HG02623 (cell line): ENCODE data around the gene TTYH1.

Experiments
- ATAC-seq: cut with Tn5 transposase; IDR thresholded peaks from one replicate; pipeline ENCODE4 v1.9.1; 2021; ENCODE audit warnings: moderate library complexity; ENCODE audit not compliant: unreplicated experiment

TTYH1 gene

DNA sequence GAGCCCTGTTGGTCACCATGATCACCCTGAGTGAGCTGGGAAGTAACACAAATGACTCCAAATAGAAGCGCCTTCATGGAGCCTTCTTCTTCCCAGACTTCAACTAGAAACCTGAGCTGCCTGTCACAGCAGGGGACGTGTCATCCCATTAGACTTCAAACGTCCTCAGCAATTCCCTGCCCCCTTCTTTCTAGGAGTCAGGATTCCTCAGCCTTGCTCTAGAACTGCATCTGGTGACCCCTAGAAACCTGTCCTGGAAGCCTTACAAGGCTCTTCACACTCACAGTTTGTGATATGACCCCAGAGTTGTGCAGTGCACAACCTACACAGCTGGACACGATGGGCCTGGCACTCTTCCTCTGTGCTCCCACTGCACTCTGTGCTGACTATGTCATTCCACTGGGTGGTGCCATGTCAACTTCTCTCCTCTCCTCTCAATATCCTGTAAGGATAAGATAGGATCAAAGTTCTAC, 23.6 kb upstream of the TTYH1 start:
- ATAC-seq: no peak

DNA sequence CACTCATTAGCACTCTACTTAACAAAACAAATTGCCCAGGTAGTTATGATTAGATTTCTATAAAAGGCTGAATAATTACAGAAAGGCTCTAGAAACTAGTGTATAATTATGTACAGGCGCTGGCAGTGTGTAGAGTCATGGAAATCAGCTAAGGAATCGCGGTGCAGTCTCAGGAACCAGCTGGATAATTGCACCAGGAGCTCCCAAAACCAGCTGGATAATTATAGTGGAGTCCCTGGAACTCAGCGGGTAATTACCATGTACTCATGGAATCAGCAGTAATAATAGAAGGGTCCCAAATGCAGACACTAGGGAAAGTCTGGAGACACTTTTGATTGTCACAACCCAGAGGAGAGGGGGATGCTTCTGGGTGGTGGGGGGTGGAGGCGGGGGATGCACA, 23.2 kb upstream of the TTYH1 start:
- ATAC-seq: no peak

DNA sequence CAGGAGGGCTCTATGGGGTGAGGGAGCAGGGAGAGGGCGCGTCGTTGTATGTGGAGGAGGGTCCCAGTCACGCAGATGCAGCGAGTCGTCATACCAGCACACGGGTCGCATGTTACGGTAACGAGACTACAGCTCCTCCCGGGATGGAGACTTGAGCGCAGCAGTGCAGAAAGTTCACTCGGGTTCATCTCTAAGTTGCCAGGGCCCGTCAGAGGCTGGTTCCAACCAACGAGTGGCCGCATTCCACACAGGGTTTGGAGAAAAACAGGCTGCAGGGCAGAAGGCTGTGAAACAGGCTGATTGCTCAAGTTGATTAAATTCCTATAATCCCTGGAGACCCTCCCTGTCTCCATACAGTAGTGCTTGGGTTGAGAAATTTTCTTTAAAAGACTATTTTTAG, 21.9 kb upstream of the TTYH1 start:
- no peak for ATAC-seq

DNA sequence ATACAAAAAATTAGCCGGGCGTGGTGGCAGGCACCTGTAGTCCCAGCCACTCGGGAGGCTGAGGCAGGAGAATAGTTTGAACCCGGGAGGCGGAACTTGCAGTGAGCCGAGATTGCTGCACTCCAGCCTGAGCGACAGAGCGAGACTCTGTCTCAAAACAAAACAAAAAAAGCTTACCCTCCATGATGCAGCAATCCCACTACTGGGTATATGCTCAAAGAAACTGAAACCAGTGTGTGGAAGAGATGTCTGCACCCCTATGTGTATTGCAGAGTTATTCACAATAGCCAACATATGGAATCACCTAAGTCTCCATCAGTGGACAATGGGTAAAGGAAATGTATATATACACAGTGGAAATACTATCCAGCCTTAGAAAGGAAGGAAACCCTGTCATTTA, 19.6 kb upstream of the TTYH1 start:
- ATAC-seq: no peak

DNA sequence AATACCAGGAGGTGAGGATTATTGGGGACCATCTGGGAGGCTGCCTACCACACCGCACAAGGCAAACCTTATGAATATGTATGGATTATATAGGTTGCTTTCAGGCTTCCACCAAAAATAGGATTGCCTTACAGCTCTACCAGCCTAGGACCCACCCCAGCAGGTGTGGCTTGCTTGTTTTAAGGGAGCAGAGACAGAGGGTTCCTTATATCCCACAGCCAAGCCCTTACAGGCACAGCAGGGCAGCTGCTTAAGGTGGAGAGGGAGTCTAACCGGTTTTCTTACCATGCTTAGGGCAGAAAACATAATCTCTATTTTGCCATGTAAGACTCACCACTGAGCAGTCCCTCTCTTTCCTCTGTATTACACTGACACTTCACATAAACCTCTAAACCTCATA, 16.1 kb upstream of the TTYH1 start:
- ATAC-seq: no peak

DNA sequence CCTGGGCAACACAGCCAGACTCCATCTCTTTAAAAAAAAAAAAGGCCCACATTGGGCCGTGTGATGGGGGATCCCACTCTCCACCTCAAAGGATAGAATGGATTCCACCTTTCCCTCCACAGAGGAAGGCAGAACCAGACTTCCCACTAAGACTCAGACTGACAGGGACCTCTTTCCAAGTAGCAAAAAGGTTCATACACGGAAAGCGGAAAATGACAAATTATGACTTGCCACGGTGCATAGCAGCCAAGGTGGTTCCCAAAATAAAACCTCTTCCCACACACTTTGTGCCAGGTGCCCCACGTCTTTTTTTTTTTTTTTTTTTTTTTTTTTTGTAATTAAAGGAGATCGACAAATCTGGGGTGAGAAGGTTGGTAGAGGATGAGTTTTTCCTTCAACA, 14.4 kb upstream of the TTYH1 start:
- no peak for ATAC-seq

DNA sequence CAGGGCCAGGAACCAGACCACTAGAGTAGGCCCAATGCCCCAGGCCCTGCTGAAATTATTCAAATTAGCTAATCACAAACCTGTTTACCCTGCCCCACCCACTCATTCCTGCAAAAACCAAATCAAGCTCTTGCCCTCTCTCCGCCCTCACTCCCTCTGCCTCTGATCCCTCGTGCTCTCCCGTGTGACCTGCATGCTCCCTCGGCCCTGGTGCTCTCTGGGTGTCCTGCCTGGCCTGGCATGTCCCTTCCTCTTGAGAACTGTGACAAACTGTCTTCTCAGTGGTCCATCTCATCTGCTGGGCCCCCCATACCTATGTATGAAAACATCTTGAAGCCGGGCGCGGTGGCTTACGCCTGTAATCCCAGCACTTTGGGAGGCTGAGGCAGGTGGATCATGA, 12.2 kb upstream of the TTYH1 start:
- ATAC-seq: no peak

DNA sequence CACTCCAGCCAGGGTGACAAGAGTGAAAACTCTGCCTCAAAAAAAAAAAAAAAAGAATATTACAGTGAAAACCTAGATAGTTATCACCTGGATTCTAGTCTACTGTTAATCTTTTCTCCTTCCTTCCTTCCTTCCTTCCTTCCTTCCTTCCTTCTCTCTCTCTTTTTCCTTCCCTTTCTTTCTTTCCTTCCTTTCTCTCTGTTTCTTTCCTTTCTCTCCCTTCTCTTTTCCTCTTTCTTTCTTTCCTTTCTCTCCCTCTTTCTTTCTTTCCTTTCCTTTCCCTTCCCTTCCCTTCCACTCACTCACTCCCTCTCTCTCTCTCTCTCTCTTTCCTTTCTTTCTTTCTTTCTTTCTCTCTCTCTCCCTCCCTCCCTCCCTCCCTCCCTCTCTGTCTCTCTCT, 9.6 kb upstream of the TTYH1 start:
- ATAC-seq: no peak

DNA sequence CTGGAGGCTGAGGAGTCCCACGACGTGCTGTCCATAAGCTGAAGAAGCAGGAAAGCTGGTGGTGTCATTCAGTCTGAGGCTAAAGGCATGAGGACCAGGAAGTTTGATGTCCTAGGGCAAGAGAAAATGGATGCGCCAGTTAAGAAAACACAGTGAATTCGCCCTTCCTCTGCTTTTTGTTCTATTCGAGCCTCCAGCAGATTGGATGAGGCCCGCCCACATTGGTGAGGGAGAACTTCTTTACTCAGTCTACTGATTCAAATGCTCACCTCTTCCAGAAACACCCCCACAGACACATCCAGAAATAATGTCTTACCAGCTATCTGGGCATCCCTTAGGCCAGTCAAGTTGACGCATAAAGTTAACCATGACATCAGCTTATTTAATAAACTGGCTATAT, 7.5 kb upstream of the TTYH1 start:
- ATAC-seq: no peak

DNA sequence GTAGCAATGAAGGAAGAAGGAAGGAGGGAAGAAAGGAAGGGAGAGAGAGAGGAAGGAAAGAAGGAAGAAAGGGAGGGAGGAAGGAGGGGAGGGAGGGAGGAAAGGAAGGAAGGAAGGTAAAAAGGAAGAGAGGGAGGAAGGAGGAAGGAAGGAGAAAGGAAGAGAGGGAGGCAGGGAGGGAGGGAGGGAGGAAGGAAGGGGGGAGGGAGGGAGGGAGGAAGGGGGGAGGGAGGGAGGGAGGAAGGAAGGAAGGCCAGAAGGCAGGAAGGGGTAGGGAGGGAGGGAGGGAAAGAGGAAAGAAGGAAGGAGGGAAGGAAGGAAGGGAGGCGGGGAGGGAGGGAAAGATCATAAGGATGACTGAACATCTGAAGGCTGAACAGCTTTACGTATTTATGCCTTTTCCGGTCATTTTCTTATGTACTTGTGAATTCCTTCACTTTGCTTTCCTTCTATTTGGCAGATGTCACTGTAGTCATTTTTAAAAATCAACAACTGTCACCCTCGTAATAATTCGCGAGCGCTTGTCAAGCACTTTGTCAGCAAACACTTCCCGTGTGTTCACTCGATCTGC, 6.7 kb upstream of the TTYH1 start:
- no peak for ATAC-seq

DNA sequence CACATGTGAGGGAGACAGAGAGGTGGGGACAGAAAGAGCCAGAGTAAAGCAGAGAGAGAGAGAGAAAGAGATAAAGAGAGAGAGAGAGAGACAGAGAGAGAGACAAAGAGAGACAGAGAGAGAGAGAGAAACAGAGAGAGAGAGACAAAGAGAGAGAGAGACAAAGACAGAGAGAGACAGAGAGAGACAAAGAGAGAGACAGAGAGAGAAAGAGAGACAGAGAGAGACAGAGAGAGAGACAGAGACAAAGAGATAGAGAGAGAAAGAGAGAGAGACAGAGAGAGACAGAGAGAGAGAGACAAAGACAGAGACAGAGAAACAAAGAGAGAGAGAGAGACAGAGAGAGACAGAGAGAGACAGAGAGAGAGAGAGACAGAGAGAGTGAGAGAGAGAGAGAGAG, 4.2 kb upstream of the TTYH1 start:
- ATAC-seq: no peak

DNA sequence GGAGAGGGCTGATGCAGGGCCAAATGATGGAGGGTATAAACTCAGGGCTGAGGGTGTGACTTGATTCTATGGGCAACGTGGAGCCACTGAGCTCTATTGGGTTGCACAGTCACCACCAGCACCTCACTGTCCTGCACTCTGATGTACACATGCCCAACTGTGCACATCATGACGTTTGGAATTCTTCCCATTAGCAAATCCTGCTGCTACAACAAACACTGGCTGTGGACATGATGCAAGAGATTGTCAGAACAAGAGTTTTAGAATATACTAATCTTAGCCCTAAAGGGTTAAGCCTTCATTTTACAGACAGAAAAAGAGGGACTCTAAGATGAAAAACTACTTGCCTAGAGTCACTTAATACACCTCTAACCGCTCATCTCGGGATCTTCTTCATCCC, 2.4 kb upstream of the TTYH1 start:
- no peak for ATAC-seq

DNA sequence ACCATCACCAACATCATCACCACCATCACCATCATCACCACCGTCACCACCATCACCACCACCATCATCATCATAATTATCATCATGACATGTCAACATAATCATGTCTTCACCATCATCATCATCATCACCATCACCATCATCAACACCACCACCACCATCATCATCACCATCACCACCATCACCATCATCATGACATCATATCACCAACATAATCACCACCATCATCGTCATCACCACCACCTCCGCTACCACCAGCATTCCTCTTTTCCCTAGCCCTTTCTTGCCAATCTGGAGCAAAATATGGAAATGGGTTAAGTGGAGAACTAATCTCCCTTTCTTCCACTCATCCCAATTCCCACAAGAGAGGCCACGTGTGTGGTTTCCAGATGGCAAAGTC, 1.1 kb upstream of the TTYH1 start:
- no peak for ATAC-seq

DNA sequence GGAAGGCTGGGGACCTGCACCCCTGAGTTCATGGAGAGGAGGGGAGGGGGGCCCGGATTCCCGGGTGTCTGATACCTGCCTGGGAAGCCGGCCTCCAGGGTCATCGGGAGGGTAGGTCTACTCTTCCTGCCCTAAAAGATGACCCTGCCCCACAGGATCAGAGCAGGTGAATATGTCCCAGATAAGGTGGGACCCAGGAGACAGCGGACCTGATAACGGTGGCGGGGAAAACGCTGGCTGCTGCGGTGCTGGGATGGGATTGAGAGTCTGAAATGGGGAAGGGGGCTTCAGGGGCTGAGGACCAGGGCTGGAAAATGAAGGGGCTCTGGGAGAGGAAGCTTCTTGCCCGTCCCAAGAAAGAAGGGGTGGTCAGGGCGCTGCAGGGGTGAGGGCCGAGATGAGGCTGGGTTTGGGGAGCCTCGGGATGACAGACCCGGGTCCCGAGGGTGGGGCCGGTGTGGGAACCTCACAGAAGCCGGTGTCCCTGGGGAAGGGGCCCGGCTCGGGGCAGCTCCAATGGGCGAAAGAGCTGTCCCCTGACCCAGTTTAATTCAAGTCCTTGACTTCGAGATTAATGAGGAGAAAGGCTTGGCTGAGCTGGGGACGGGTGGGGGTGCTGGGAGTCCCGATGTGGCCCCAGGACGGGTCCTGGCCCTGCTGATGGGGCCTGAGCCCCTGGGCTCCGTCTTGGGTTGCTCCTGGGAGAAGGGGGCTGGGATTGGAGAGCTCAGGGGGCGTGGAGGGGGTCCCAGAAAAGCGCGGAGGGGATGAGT, 823 bp downstream of the TTYH1 start:
- ATAC-seq: no peak

DNA sequence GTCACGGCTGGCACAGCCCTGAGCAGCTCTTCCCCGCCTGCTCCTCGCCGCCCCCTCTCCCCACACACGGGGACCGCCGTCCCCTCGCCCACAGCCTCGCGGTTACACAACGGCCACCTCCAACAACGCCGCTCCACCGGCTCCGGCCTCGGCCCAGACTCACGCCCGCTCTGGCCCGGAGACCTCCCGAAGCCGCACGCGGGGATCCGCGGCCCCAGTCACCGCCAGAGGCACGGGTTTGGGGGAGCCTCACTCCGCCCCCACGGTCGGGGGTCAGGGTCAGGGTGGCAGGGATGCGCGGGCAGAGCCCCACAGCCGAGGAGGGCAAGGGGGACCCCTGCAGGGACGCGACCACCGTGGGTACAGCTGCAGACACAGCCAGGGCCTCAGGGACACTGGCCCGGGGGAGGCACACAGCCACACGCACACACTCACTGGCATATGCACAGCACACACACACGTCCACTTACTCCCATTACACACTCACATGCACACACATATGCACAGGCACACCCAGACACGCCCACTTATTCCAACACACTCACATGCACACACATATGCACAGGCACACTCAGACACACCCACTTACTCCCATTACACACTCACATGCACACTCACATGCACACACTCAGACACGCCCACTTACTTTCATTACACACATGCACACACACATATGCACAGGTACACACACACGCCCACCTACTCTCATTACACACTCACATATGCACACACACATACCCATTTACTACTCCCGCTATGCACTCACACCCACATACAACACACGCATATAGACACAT, 1.6 kb downstream of the TTYH1 start:
- no peak for ATAC-seq

DNA sequence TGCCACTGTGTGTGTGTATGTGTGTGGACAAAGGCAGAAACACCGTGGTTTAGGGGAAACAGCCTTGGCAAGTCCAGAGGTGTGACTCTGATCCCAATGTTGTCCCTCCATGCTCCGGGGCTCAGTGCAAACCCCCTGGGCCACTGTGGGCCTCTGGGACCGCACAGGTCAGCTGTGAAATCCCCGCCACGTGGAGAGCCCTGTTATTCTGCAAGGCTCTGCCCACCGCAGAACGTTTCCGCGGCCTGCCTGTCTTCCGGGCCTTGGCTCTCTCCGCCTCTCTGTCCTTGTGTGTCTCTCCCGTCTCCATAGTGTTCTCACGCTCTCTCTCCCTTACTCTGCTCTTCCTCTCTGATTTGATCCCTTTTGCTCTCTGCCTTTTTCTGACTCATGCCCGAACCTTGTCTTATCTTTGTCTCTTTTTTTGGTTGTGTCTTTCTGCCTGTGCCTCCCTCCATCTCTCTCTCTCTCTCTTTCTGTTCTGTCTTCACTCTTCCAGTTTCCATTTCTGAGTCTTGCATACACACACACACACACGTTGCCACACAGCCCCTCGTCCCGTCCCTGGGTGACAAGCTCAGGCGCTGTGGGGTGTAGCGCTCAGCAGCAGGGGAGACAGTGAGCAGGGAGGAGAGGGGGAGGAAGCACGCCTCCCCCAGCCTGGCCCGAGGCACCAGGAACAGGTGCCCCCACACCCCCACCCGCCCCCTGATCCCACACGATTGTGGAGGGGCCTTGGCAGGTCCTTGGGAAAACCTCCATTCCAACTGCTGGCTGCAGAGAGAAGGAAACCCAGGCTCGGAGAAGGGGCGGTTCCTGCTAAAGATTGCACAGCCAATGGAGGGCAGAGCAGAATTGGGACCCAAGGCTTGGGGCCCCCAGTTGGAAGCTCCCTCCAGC, 3.0 kb downstream of the TTYH1 start:
- no peak for ATAC-seq

DNA sequence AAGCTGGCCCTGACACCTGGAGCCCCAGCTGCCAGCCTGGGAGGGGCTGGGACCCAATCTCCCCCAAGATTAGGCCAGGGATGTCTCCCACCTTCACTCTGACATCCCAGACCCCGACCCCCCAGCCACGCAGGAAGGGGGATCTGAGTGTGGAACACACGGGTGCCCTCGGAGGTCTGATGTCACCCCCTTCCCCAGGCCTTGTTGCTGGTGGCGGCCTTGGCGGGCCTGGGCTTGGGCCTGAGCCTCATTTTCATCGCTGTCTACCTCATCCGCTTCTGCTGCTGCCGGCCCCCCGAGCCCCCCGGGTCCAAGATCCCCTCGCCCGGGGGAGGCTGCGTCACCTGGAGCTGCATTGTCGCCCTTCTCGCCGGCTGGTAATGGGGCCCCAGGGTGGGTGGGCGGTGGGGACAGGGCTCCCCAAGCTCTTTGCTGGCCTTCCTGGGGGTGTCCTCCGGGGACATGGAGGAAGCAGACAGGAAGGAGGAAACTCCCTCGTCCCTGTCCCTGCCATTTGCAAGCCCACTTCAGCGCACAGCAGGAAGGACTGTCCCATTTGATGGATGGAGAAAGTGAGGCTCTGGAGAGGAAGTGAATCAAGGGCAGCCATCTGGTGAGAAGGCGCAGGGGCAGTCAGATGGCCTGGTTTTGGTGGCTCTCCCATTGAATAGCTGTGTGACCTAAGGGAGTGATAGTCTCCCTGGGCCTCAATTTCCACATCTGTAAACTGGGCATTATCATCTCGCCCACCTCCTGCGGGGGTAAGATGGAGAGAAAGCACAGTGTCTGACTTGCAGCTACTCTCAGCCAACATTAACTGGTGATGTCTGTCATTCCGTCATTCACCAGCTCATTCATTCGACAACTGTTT, 3.9 kb downstream of the TTYH1 start:
- ATAC-seq: no peak

DNA sequence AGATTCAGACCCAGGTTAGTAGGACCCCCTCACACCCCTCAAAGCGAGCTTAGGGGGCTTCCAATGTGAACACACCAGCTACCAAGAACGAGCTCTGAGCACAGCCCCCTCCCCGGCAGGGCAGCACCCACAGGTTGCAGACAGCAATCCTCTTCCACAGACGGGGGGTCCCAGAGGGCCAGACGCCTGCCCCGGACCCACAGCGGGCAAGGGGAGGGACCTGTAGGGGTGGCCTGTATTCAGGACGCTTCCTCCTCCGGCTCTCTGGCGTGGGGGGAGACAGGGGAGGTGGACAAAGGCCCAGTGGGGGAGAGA, 4.8 kb downstream of the TTYH1 start:
- ATAC-seq: no peak

DNA sequence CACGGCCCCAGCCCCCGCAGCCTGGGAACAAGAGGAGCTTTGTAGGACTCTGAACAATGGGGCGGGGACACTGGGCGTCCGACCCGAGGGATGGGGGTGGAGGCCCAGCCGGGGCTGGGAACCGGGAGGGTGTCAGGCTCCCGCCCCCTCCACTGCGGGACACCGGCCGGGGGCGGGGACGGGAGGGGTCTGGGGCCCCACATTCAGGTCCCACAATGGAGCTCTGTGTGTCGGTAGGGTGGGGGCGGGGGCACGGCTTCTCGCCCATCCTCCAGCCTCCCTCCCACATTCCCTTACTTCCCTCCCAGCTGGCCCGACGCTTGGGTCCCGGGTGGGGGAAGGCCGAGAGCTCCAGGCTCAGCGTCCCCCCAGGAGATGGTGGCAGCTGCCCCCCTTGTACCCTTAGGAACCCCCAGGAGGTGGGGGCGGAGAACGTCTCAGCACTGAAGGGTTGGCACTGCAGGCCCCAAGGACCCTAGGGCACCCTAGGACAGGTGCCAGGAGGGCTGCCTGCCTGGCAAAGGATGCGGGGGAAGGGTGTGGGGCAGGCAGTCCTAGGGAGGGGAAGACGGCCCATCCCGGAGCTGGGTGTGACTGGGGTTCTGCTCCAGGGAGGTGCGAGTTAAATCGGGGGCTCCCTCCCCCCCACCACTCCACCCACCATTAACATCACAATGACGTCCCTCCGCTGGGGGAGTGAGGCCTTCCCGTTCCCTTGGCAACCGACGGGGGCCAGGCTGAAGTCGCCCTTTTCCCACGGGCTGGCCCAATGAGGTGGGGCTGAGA, 5.3 kb downstream of the TTYH1 start:
- ATAC-seq: no peak

DNA sequence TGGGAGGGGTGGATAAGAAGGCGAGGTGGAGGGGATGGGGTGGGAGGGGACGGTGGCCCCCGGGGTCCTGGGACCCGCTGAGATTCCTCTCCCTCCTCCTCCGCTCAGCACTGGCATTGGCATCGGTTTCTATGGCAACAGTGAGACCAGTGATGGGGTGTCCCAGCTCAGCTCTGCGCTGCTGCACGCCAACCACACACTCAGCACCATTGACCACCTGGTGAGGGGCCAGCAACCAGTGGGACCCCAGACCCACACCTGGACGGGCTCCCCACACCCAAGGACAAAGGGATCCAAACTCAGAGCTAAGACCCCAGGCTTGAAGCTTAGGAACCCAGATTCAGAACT, 5.9 kb downstream of the TTYH1 start:
- no peak for ATAC-seq
